ENCODE data around the gene ZNF236. TPM values are rescaled to one million over a fixed set of nuclear protein-coding genes. Genes with fewer than 3 reads are reported as not detected.

Gene ZNF236
- total RNA-seq, 1 donor from 2014 or later = 18.4 TPM

DNA sequence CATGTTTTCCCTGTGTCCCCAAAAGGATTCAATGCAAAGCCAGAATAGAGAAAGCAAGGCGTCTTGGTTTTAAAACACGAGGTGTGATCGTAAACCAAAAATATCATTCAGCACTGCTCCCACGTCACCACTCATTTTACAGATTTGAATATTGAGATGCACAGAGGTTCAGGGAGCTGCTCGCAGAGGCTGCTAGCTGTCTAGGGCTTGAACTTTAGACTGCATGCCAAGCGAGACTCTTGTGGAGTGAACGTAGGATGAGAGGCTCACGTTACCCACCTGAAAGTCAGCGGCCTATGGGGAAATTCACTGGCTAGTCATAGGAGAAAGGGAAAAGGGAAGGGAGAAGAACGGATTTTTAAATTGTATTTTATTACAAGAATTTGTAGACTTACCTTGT is 180.1 kb downstream of the ZNF236 start:
- peaks cover 17% of the 10 kb centered on the region for H3K4me1 Mint-ChIP-seq

DNA sequence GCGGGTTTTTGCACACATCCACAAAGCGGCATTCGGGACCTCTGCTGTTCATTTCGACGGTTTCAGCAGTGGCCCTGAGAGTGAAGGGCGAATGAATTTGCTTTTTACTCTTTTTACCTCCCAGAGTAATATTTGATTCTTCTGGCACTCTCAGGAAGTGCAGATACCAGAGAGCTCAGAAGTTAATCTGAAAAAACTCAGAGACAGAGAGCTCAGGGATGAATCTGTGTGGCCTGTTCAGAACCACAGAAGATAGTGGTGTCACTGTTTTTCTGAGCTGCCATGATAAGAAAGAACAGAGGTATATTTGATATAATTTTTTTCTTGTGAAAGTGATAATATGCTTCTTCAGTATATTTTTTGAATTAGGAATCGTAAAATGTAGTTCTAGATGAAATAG is 181.0 kb downstream of the ZNF236 start:
- Mint-ChIP-seq H3K9me3 (no peaks in the 10 kb centered on the region), H3K4me3 (no peak overlapping the region), H3K36me3 (ENCODE audit: low read depth) (no peaks in the 10 kb centered on the region), H3K4me1 (peaks cover 15% of the 10 kb centered on the region), H3K27ac (ENCODE audit: unreplicated experiment) (no peak overlapping the region), H3K27me3 (ENCODE audit: low read depth) (no peaks in the 10 kb centered on the region)
- TF ChIP-seq, protein P1, sequence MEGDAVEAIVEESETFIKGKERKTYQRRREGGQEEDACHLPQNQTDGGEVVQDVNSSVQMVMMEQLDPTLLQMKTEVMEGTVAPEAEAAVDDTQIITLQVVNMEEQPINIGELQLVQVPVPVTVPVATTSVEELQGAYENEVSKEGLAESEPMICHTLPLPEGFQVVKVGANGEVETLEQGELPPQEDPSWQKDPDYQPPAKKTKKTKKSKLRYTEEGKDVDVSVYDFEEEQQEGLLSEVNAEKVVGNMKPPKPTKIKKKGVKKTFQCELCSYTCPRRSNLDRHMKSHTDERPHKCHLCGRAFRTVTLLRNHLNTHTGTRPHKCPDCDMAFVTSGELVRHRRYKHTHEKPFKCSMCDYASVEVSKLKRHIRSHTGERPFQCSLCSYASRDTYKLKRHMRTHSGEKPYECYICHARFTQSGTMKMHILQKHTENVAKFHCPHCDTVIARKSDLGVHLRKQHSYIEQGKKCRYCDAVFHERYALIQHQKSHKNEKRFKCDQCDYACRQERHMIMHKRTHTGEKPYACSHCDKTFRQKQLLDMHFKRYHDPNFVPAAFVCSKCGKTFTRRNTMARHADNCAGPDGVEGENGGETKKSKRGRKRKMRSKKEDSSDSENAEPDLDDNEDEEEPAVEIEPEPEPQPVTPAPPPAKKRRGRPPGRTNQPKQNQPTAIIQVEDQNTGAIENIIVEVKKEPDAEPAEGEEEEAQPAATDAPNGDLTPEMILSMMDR (conservative IDR thresholded peaks at IDR 0.05) = no peak
- no peak for DNase-seq (ENCODE audit: low read depth, low spot score)

More for the DNA sequence above, 180.1 kb downstream of the ZNF236 start:
- H3K27me3 Mint-ChIP-seq (ENCODE audit: low read depth) = no peaks in the 10 kb centered on the region
- H3K9me3 Mint-ChIP-seq = no peaks in the 10 kb centered on the region
- H3K4me3 Mint-ChIP-seq = no peak overlapping the region
- no peaks in the 10 kb centered on the region for H3K36me3 Mint-ChIP-seq (ENCODE audit: low read depth)
- no peak overlapping the region for H3K27ac Mint-ChIP-seq (ENCODE audit: unreplicated experiment)
- TF ChIP-seq, protein P1 (conservative IDR thresholded peaks at IDR 0.05) = no peak
- DNase-seq (ENCODE audit: low read depth, low spot score) = no peak

GRCh38 chr18:77004555-77005380 is 182.4 kb downstream of the ZNF236 start:
- H3K27ac Mint-ChIP-seq (ENCODE audit: unreplicated experiment) = no peak overlapping the region
- no peaks in the 10 kb centered on the region for H3K27me3 Mint-ChIP-seq (ENCODE audit: low read depth)
- H3K9me3 Mint-ChIP-seq = no peaks in the 10 kb centered on the region
- DNase-seq (ENCODE audit: low read depth, low spot score) = no peak
- peaks cover 14% of the 10 kb centered on the region for H3K4me1 Mint-ChIP-seq
- TF ChIP-seq, protein P1 (conservative IDR thresholded peaks at IDR 0.05) = no peak
- H3K36me3 Mint-ChIP-seq (ENCODE audit: low read depth) = no peaks in the 10 kb centered on the region
- no peak overlapping the region for H3K4me3 Mint-ChIP-seq

GRCh38 chr18:77005651-77006195 is 183.4 kb downstream of the ZNF236 start:
- Mint-ChIP-seq H3K4me3 (no peak overlapping the region), H3K27ac (ENCODE audit: unreplicated experiment) (no peak overlapping the region), H3K4me1 (peaks cover 21% of the 10 kb centered on the region), H3K9me3 (no peaks in the 10 kb centered on the region), H3K27me3 (ENCODE audit: low read depth) (no peaks in the 10 kb centered on the region), H3K36me3 (ENCODE audit: low read depth) (no peaks in the 10 kb centered on the region)
- DNase-seq (ENCODE audit: low read depth, low spot score) = no peak
- TF ChIP-seq, protein P1 (conservative IDR thresholded peaks at IDR 0.05) = no peak

DNA sequence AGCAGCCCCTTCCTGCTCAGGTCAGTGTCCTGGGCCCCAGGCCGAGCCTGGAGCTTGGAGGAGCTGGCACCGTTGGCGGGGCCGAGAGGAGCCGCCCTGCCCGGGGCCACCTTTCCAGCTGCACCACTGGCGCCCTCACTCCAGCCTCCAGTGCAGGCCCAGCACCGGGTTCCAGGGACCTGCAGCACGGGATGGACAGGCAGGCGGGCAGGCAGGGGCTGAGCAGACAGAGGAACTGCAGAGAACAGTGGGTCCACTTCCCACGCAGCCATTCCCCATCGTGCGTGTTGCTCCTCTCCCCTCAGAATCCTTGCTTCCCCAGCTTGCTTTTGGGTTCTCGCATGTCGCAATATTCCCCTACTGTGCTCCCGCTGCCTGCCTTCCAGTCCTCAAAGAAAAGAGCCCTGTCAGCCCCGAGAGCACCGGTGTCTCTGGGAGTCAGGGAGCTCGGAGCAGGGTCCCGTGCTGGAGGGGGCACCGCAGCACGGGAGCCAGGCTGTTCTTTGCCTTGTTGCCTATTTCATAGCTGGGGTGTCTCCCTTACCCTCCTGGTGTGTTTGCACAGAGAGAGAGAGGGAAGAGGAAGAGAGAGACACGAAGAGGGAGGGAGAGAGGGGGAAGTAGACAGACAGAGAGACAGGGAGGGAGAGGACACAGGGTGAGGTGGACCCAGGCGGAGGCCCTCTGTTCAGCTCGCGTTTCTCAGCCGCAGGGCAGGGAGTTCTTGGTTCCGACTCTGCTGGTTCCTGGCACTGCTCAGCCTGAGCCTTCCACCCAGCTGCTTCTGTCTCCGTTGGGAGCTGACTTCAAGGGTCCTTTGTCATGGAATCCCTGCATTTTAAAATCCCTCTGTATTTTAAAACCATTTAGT is 184.2 kb downstream of the ZNF236 start:
- no peaks in the 10 kb centered on the region for H3K9me3 Mint-ChIP-seq
- H3K27ac Mint-ChIP-seq (ENCODE audit: unreplicated experiment) = no peak overlapping the region
- TF ChIP-seq, protein P1 (conservative IDR thresholded peaks at IDR 0.05) = no peak
- no peak for DNase-seq (ENCODE audit: low read depth, low spot score)
- no peaks in the 10 kb centered on the region for H3K27me3 Mint-ChIP-seq (ENCODE audit: low read depth)
- peaks cover 21% of the 10 kb centered on the region for H3K4me1 Mint-ChIP-seq
- H3K36me3 Mint-ChIP-seq (ENCODE audit: low read depth) = no peaks in the 10 kb centered on the region
- H3K4me3 Mint-ChIP-seq = no peak overlapping the region
